MCF 10A (cell line): ENCODE data around the gene RBFOX1. TPM values are rescaled to one million over a fixed set of nuclear protein-coding genes. Genes with fewer than 3 reads are reported as not detected.

Experiments
- BruUV-seq: library from RNA; stranded (reverse); fragments of 400-500 nt; replicated peaks from 2 replicates; lab custom pipeline; 2021; lab: Mats Ljungman, UMichigan
- CTCF ChIA-PET: fragments of 300-600 bp; sonication (Branson Sonifier 250); formaldehyde crosslinking; extraction: SDS; loops from one replicate; lab custom pipeline; 2021; ENCODE audit warnings: antibody characterized with exemption, inconsistent platforms; lab: Yijun Ruan, JAX
- POLR2A ChIA-PET: fragments of 300-600, 350-650 bp; sonication (Branson Sonifier 250); formaldehyde crosslinking; extraction: SDS; loops from one replicate; lab custom pipeline; 2020; ENCODE audit warnings: antibody characterized with exemption, inconsistent platforms; lab: Yijun Ruan, JAX
- DNase-seq: peaks from one replicate; pipeline ENCODE4 v3.0.0-alpha.2; 2018; ENCODE audit not compliant: unreplicated experiment
- H3K27ac Mint-ChIP-seq: one replicate; pipeline ENCODE4 v1.8.0; 2022; ENCODE audit warnings: mild to moderate bottlenecking, low read depth, mixed read lengths; ENCODE audit not compliant: unreplicated experiment
- H3K27me3 Mint-ChIP-seq: one replicate; pipeline ENCODE4 v1.8.0; 2022; ENCODE audit warnings: mixed read lengths; ENCODE audit not compliant: insufficient read depth, unreplicated experiment
- H3K36me3 Mint-ChIP-seq: one replicate; pipeline ENCODE4 v1.8.0; 2022; ENCODE audit warnings: mild to moderate bottlenecking, moderate library complexity, mixed read lengths; ENCODE audit not compliant: insufficient read depth, unreplicated experiment
- H3K4me1 Mint-ChIP-seq: one replicate; pipeline ENCODE4 v1.8.0; 2022; ENCODE audit warnings: mixed read lengths; ENCODE audit not compliant: insufficient read depth, unreplicated experiment
- H3K4me3 Mint-ChIP-seq: one replicate; pipeline ENCODE4 v1.8.0; 2022; ENCODE audit warnings: mild to moderate bottlenecking, moderate library complexity, mixed read lengths; ENCODE audit not compliant: unreplicated experiment
- H3K9me3 Mint-ChIP-seq: one replicate; pipeline ENCODE4 v1.8.0; 2022; ENCODE audit warnings: mixed read lengths; ENCODE audit not compliant: unreplicated experiment
- CTCF ChIP-seq: fragments of 200-600 bp; IDR thresholded peaks from one replicate; pipeline ENCODE4 v1.8.0; 2022; ENCODE audit warnings: antibody characterized with exemption, mild to moderate bottlenecking; ENCODE audit not compliant: unreplicated experiment
- intact Hi-C: fragments of 100-400 bp; cut with micrococcal nuclease; formaldehyde crosslinking; loops from 2 replicates; pipeline ENCODE4 v1.14.1; 2022
- total RNA-seq: library from RNA; stranded (reverse); gene quantifications from 2 replicates; pipeline ENCODE4 v1.2.3, GENCODE V29; 2022

RBFOX1 gene
- total RNA-seq, 1 experiment from 2014 or later: not detected

- BruUV-seq: no TSS peak
- no peaks in the 10 kb centered on the region for H3K4me1 Mint-ChIP-seq
- no peak for DNase-seq
- TF ChIP-seq CTCF: no peak
- H3K27me3 Mint-ChIP-seq: no peaks in the 10 kb centered on the region
- H3K9me3 Mint-ChIP-seq: peaks cover 22% of the 10 kb centered on the region
- no peak overlapping the region for H3K4me3 Mint-ChIP-seq
- H3K36me3 Mint-ChIP-seq: no peaks in the 10 kb centered on the region
- ChIA-PET CTCF (interaction anchor here (0.6 kb wide), 1 partner anchor 746 kb away, joined by 3 read pairs; no protein-coding TSS in a partner anchor), POLR2A (no interaction called here)
- intact Hi-C loops: no loop called here
- no peak overlapping the region for H3K27ac Mint-ChIP-seq
These were observed 280.9 kb downstream of the RBFOX1 start for GRCh38 chr16:7613518-7613917.

GRCh38 chr16:7614021-7614795 lies 281.6 kb downstream of the RBFOX1 start:
- Mint-ChIP-seq H3K27ac (no peak overlapping the region), H3K36me3 (no peaks in the 10 kb centered on the region), H3K4me1 (no peaks in the 10 kb centered on the region), H3K9me3 (peaks cover 22% of the 10 kb centered on the region), H3K27me3 (no peaks in the 10 kb centered on the region), H3K4me3 (no peak overlapping the region)
- intact Hi-C loops: no loop called here
- ChIA-PET POLR2A (no interaction called here), CTCF (interaction anchor here (0.6 kb wide), 2 partner anchors 24 to 747 kb away, joined by 3 read pairs; no protein-coding TSS in a partner anchor)
- no peak for DNase-seq
- no TSS peak for BruUV-seq
- no peak for TF ChIP-seq CTCF

GRCh38 chr16:7615565-7615964 lies 282.9 kb downstream of the RBFOX1 start:
- no peak for DNase-seq
- Mint-ChIP-seq H3K4me3 (no peak overlapping the region), H3K9me3 (peaks cover 22% of the 10 kb centered on the region), H3K27ac (no peak overlapping the region), H3K36me3 (no peaks in the 10 kb centered on the region), H3K27me3 (no peaks in the 10 kb centered on the region), H3K4me1 (no peaks in the 10 kb centered on the region)
- BruUV-seq: no TSS peak
- ChIA-PET POLR2A (no interaction called here), CTCF (interaction anchor here (0.7 kb wide), 1 partner anchor 933 kb away, joined by 3 read pairs; no protein-coding TSS in a partner anchor)
- TF ChIP-seq CTCF: no peak
- intact Hi-C loops: no loop called here

GRCh38 chr16:7624871-7625766 lies 292.5 kb downstream of the RBFOX1 start:
- peaks cover 27% of the 10 kb centered on the region for H3K9me3 Mint-ChIP-seq
- no peak overlapping the region for H3K27ac Mint-ChIP-seq
- no peaks in the 10 kb centered on the region for H3K36me3 Mint-ChIP-seq
- H3K4me3 Mint-ChIP-seq: no peak overlapping the region
- H3K4me1 Mint-ChIP-seq: no peaks in the 10 kb centered on the region
- no peak for TF ChIP-seq CTCF
- POLR2A ChIA-PET: no interaction called here
- no TSS peak for BruUV-seq
- CTCF ChIA-PET: no interaction called here
- no peak for DNase-seq
- no peaks in the 10 kb centered on the region for H3K27me3 Mint-ChIP-seq
- intact Hi-C loops: no loop called here
